Activated CD4-positive, alpha-beta T cell treated with anti-CD3 and anti-CD28 coated beads for 36 hours (primary cell): Measurements from ENCODE around the gene GCKR. TPM values are rescaled to one million over a fixed set of nuclear protein-coding genes. Genes with fewer than 3 reads are reported as not detected.
"Not testable (repeated sequence)": the region's sequence is repeated elsewhere in the genome, so short reads cannot be mapped to it uniquely, and the experiment has no call there.

Experiments used
- ATAC-seq: fragments of 200-7000 bp; cut with Tn5 transposase; one replicate; pipeline ENCODE4 v1.10.0; 2021; ENCODE audit warnings: mild to moderate bottlenecking, moderate library complexity
- CTCF ChIA-PET: fragments of 350-600 bp; sonication (Branson Sonifier 250); formaldehyde crosslinking; loops from one replicate; lab custom pipeline; 2021; ENCODE audit warnings: antibody characterized with exemption; lab: Charles Lee
- POLR2A ChIA-PET: fragments of 350-600 bp; sonication (Branson Sonifier 250); formaldehyde crosslinking; loops from one replicate; lab custom pipeline; 2021; ENCODE audit warnings: antibody characterized with exemption, inconsistent platforms; lab: Charles Lee
- DNase-seq: peaks from one replicate; pipeline ENCODE4 v3.0.0-alpha.2; 2020
- H3K27ac Mint-ChIP-seq: one replicate; pipeline ENCODE4 v1.8.0; 2021; ENCODE audit warnings: mixed read lengths
- H3K27me3 Mint-ChIP-seq: one replicate; pipeline ENCODE4 v1.8.0; 2021; ENCODE audit warnings: mixed read lengths
- H3K36me3 Mint-ChIP-seq: one replicate; pipeline ENCODE4 v1.8.0; 2021; ENCODE audit warnings: low read depth, mixed read lengths
- H3K4me1 Mint-ChIP-seq: one replicate; pipeline ENCODE4 v1.8.0; 2021; ENCODE audit warnings: mixed read lengths
- H3K4me3 Mint-ChIP-seq: one replicate; pipeline ENCODE4 v1.8.0; 2021; ENCODE audit warnings: mild to moderate bottlenecking, moderate library complexity, mixed read lengths
- H3K9me3 Mint-ChIP-seq: one replicate; pipeline ENCODE4 v1.8.0; 2021; ENCODE audit warnings: low read depth, mixed read lengths
- intact Hi-C, 2 experiments: fragments of 100-400 bp; cut with DNase I in 1 of 2; cut with micrococcal nuclease in 1 of 2; formaldehyde crosslinking; loops; one replicate each; pipeline versions ENCODE4 v1.14.2 to v1.15.1; 2022 to 2024; cut with DNase I, micrococcal nuclease
- total RNA-seq, 2 experiments: library from RNA; stranded (reverse); gene quantifications; one replicate each; pipeline ENCODE4 v1.2.3, GENCODE V29; 2021

The GCKR gene
- total RNA-seq, 2 experiments from 2014 or later: not detected

DNA sequence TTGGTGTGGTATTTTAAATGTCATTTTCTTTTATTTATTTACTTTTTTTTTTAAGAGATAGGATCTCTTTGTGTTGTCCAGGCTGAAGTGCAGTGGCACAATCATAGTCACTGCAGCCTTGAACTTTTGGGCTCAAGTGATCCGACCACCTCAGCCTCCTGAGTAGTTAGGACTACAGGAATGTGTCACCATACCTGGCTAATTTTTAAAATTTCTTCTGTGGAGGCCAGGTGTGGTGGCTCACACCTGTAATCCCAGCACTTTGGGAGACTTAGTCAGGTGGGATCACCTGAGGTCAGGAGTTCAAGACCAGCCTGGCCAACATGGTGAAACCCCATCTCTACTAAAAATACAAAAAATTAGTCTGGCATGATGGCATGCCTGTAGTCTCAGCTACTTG, 52.7 kb downstream of the GCKR start:
- H3K4me1 Mint-ChIP-seq: no peaks in the 10 kb centered on the region
- H3K9me3 Mint-ChIP-seq: no peaks in the 10 kb centered on the region
- CTCF ChIA-PET: no interaction called here
- no peak overlapping the region for H3K4me3 Mint-ChIP-seq
- ATAC-seq: no peak
- H3K27me3 Mint-ChIP-seq: no peaks in the 10 kb centered on the region
- H3K27ac Mint-ChIP-seq: no peak overlapping the region
- POLR2A ChIA-PET: no interaction called here
- no peaks in the 10 kb centered on the region for H3K36me3 Mint-ChIP-seq
- no peak for DNase-seq
- intact Hi-C loops: no loop called here

DNA sequence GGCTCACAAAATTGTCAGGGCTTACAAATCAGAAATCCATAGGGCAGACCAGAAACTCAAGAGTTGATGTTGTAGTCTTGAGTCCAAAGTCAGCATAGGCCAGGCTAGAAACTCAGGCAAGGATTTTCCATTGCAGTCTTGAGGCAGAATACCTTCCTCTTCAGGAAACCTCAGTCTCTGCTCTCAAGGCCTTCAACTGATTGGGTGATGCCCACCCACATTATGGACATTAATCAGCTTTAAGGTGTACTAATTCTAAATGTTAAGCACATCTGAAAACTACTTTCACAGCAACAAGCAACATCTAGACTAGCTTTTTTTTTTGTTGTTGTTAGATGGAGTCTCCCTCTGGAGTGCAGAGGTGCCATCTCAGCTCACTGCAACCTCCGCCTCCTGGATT, 54.9 kb downstream of the GCKR start:
- DNase-seq: no peak
- H3K36me3 Mint-ChIP-seq: no peaks in the 10 kb centered on the region
- H3K9me3 Mint-ChIP-seq: no peaks in the 10 kb centered on the region
- POLR2A ChIA-PET: no interaction called here
- no peak for ATAC-seq
- no peaks in the 10 kb centered on the region for H3K27me3 Mint-ChIP-seq
- H3K4me3 Mint-ChIP-seq: no peak overlapping the region
- intact Hi-C loops: no loop called here
- H3K27ac Mint-ChIP-seq: no peak overlapping the region
- CTCF ChIA-PET: interaction anchor here (1.8 kb wide), 1 partner anchor 14 kb away, joined by 5 read pairs; a partner anchor contains a TSS
- no peaks in the 10 kb centered on the region for H3K4me1 Mint-ChIP-seq

DNA sequence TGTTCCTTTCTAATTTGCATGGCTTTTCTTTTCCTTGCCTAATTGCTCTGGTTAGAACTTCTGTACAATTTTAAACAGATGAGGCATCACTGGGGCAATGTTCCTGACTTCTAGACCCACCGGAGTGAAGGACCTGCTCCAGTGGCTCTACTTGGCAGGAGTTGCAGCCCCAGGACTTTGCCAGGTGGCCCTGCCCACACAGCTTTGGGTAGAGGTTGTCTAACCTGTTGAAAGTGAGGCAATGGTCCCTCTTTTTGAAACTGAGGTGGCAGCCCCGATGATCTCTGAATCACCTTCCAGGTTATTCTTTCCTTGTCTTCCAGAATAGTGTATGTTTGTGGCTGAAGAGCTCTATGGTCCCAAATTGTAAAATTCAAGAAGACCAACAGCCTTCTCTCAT, 56.3 kb downstream of the GCKR start:
- Mint-ChIP-seq H3K9me3 (no peaks in the 10 kb centered on the region), H3K36me3 (no peaks in the 10 kb centered on the region), H3K27me3 (no peaks in the 10 kb centered on the region), H3K4me1 (no peaks in the 10 kb centered on the region), H3K4me3 (no peak overlapping the region), H3K27ac (no peak overlapping the region)
- ATAC-seq (no peak), DNase-seq (no peak)
- ChIA-PET CTCF (interaction anchor here (0.9 kb wide), 1 partner anchor 32 kb away, joined by 3 read pairs; no protein-coding TSS in a partner anchor), POLR2A (no interaction called here)
- intact Hi-C loops: no loop called here

GRCh38 chr2:27554451-27554850, 57.8 kb downstream of the GCKR start:
- H3K4me1 Mint-ChIP-seq, H3K4me3 Mint-ChIP-seq, DNase-seq, H3K27ac Mint-ChIP-seq, CTCF ChIA-PET, intact Hi-C loops, H3K27me3 Mint-ChIP-seq, H3K36me3 Mint-ChIP-seq, ATAC-seq, H3K9me3 Mint-ChIP-seq, POLR2A ChIA-PET: not testable (repeated sequence)

DNA sequence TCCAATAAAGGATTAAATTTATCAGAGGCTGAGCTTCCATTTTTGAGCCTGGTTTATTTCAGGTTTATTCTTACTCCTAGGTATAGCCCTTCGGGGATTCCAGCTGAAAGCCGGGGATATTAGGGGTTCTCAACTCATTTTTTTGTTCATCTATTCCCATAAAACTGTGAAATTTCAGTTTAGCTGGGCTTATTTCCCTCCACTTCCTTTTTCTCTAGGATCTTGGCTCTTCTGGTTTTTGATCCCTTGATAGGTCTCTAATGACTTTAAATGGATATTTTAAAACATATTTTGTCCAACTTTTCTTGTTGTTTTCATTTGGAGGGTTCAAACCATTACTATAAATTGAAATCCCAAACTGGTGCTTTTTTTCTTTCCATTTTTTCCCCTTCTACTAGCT, 62.6 kb downstream of the GCKR start:
- no peak overlapping the region for H3K4me3 Mint-ChIP-seq
- ChIA-PET CTCF (interaction anchor here (0.7 kb wide), 1 partner anchor 58 kb away, joined by 3 read pairs; no protein-coding TSS in a partner anchor), POLR2A (no interaction called here)
- no peak for DNase-seq
- no peaks in the 10 kb centered on the region for H3K36me3 Mint-ChIP-seq
- no peaks in the 10 kb centered on the region for H3K9me3 Mint-ChIP-seq
- H3K27me3 Mint-ChIP-seq: peaks cover 9% of the 10 kb centered on the region
- H3K4me1 Mint-ChIP-seq: no peaks in the 10 kb centered on the region
- H3K27ac Mint-ChIP-seq: no peak overlapping the region
- ATAC-seq: no peak
- intact Hi-C loops: no loop called here

- Mint-ChIP-seq H3K27me3 (peaks cover 17% of the 10 kb centered on the region), H3K36me3 (no peaks in the 10 kb centered on the region), H3K4me1 (no peaks in the 10 kb centered on the region), H3K4me3 (no peak overlapping the region), H3K27ac (no peak overlapping the region), H3K9me3 (no peaks in the 10 kb centered on the region)
- ChIA-PET CTCF (no interaction called here), POLR2A (no interaction called here)
- DNase-seq: no peak
- ATAC-seq: no peak
- intact Hi-C loops: no loop called here
These were observed 64.4 kb downstream of the GCKR start for GRCh38 chr2:27561060-27561459.

- H3K4me1 Mint-ChIP-seq: no peaks in the 10 kb centered on the region
- ATAC-seq: no peak
- intact Hi-C loops: no loop called here
- peaks cover 28% of the 10 kb centered on the region for H3K27me3 Mint-ChIP-seq
- no peak overlapping the region for H3K4me3 Mint-ChIP-seq
- POLR2A ChIA-PET: no interaction called here
- H3K27ac Mint-ChIP-seq: no peak overlapping the region
- no peak for DNase-seq
- no peaks in the 10 kb centered on the region for H3K36me3 Mint-ChIP-seq
- H3K9me3 Mint-ChIP-seq: peaks cover 4% of the 10 kb centered on the region
- CTCF ChIA-PET: interaction anchor here (0.8 kb wide), 1 partner anchor 29 kb away, joined by 3 read pairs; no protein-coding TSS in a partner anchor
These were observed 70.0 kb downstream of the GCKR start for GRCh38 chr2:27566628-27567027.

DNA sequence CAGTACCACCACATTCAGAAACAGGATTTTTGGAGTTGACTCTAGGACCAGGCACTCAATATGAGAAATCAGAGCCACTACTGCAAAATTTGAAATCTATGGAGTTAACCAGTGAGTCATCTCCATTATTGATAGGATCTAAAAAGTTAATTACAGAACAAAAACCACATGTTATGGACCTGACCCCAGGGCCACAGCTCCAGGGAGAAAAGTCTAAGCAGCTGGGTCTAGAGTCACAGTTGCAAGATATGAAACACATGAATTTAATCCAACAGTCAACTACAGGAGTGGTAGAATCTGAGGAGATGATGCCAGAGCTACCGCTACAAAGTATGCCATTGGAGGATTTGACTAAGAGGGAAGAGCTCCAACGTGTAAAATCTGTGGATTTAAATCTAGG, 72.8 kb downstream of the GCKR start:
- ChIA-PET CTCF (interaction anchor here (0.7 kb wide), 1 partner anchor 1388 kb away, joined by 3 read pairs; no protein-coding TSS in a partner anchor), POLR2A (no interaction called here)
- Mint-ChIP-seq H3K36me3 (no peaks in the 10 kb centered on the region), H3K27ac (no peak overlapping the region), H3K4me1 (no peaks in the 10 kb centered on the region), H3K27me3 (peaks cover 26% of the 10 kb centered on the region), H3K4me3 (no peak overlapping the region), H3K9me3 (peaks cover 5% of the 10 kb centered on the region)
- DNase-seq (no peak), ATAC-seq (no peak)
- intact Hi-C loops: no loop called here

DNA sequence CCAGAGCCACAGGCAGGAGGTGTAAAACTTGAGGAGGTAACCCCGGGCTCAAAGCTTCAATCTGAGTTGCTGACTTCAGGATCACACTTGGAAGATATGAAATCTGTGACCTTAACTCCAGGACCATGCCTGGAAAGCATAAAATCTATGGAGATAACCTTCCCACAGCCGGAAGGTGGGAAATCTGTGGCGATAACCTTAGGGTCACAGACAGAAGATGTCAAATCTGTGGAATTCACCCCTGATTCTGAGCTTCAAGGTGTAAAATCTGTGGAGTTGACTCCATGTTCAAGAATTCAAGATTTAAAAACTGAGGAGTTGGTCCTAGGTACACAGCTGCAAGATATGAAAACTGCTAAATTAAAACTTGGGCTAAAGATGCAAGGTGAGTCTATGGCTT, 74.6 kb downstream of the GCKR start:
- Mint-ChIP-seq H3K27me3 (peaks cover 16% of the 10 kb centered on the region), H3K27ac (no peak overlapping the region)
- CTCF ChIA-PET: interaction anchor here (0.6 to 1.6 kb wide), 4 partner anchors 8 to 43 kb away, joined by 3 to 4 read pairs (median 3); no protein-coding TSS in a partner anchor

DNA sequence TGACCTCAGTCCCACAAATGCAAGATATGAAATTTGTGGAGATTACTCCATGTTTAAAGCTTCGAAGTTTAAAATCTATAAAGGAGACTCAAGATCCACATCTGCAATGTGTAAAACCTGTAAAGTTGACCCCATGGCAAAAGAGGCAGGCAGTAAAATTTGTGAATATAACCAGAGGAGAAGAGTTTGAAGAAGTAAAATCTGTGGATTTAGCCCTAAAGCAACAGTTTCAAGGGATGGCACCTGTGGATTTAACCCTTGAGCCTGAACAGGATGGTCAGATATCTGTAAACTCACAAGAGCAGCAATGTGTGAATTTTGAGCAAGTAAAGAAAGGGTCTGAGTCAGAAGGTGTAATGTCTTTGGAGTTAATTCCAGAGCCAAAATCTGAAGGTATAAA, 75.0 kb downstream of the GCKR start:
- ChIA-PET CTCF (interaction anchor here (1.3 to 1.6 kb wide), 2 partner anchors 9 to 111 kb away, joined by 4 to 5 read pairs; no protein-coding TSS in a partner anchor), POLR2A (no interaction called here)
- no peak for ATAC-seq
- peaks cover 13% of the 10 kb centered on the region for H3K27me3 Mint-ChIP-seq
- no peak for DNase-seq
- intact Hi-C loops: no loop called here
- no peak overlapping the region for H3K4me3 Mint-ChIP-seq
- peaks cover 10% of the 10 kb centered on the region for H3K9me3 Mint-ChIP-seq
- H3K36me3 Mint-ChIP-seq: no peaks in the 10 kb centered on the region
- no peak overlapping the region for H3K27ac Mint-ChIP-seq
- H3K4me1 Mint-ChIP-seq: no peaks in the 10 kb centered on the region

More for the DNA sequence above, 74.6 kb downstream of the GCKR start:
- no peaks in the 10 kb centered on the region for H3K4me1 Mint-ChIP-seq
- H3K36me3 Mint-ChIP-seq: no peaks in the 10 kb centered on the region
- POLR2A ChIA-PET: no interaction called here
- H3K4me3 Mint-ChIP-seq: no peak overlapping the region
- H3K9me3 Mint-ChIP-seq: peaks cover 9% of the 10 kb centered on the region
- ATAC-seq (no peak), DNase-seq (no peak)
- intact Hi-C loops: no loop called here

- H3K9me3 Mint-ChIP-seq: peaks cover 10% of the 10 kb centered on the region
- H3K4me1 Mint-ChIP-seq: no peaks in the 10 kb centered on the region
- intact Hi-C loops: no loop called here
- H3K27me3 Mint-ChIP-seq: peaks cover 9% of the 10 kb centered on the region
- POLR2A ChIA-PET: no interaction called here
- H3K36me3 Mint-ChIP-seq: no peaks in the 10 kb centered on the region
- DNase-seq (no peak), ATAC-seq (no peak)
- no peak overlapping the region for H3K4me3 Mint-ChIP-seq
- CTCF ChIA-PET: interaction anchor here (1.3 to 1.6 kb wide), 2 partner anchors 8 to 110 kb away, joined by 4 to 5 read pairs; no protein-coding TSS in a partner anchor
- H3K27ac Mint-ChIP-seq: no peak overlapping the region
These were observed 75.8 kb downstream of the GCKR start for GRCh38 chr2:27572439-27572838.

DNA sequence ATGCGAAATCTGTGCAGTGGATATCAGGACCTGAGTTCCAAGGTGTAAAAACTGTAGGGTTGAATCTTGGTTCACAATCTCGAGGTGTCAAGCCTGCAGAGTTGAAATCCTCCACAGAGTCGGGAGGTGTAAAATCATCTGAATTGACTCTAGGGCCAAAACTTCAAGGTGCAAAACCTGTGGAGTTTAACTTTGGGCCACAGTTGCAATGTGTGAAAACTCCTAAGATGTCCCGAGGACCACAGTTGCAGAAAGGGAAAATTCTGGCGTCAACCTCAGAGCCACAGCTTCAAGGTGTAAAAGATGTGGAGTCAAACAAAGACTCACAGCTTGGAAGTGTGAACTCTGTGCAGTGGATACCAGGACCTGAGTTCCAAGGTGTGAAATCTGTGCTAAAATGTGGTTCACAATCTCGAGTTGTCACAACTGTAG, 76.4 kb downstream of the GCKR start:
- POLR2A ChIA-PET: no interaction called here
- Mint-ChIP-seq H3K4me3 (no peak overlapping the region), H3K36me3 (no peaks in the 10 kb centered on the region), H3K4me1 (no peaks in the 10 kb centered on the region), H3K27me3 (peaks cover 8% of the 10 kb centered on the region), H3K27ac (no peak overlapping the region), H3K9me3 (peaks cover 16% of the 10 kb centered on the region)
- intact Hi-C loops: no loop called here
- no peak for DNase-seq
- CTCF ChIA-PET: interaction anchor here (0.6 kb wide), 1 partner anchor 30 kb away, joined by 3 read pairs; no protein-coding TSS in a partner anchor
- ATAC-seq: no peak
